GM12892 (cell line): ENCODE measurements around the gene SYNGR2.

ENCODE experiments used
- POLR2A ChIP-seq: IDR thresholded peaks from 2 replicates; pipeline ENCODE4 v1.6.1; 2011; ENCODE audit warnings: low read depth, low read length, control low read depth
- POLR2AphosphoS5 ChIP-seq: IDR thresholded peaks from 2 replicates; pipeline ENCODE4 v1.6.1; 2011; ENCODE audit warnings: low read depth, low read length, control low read depth
- TAF1 ChIP-seq: IDR thresholded peaks from 2 replicates; pipeline ENCODE4 v1.6.1; 2011; ENCODE audit warnings: low read depth, mild to moderate bottlenecking, control low read depth, low read length, borderline replicate concordance

DNA sequence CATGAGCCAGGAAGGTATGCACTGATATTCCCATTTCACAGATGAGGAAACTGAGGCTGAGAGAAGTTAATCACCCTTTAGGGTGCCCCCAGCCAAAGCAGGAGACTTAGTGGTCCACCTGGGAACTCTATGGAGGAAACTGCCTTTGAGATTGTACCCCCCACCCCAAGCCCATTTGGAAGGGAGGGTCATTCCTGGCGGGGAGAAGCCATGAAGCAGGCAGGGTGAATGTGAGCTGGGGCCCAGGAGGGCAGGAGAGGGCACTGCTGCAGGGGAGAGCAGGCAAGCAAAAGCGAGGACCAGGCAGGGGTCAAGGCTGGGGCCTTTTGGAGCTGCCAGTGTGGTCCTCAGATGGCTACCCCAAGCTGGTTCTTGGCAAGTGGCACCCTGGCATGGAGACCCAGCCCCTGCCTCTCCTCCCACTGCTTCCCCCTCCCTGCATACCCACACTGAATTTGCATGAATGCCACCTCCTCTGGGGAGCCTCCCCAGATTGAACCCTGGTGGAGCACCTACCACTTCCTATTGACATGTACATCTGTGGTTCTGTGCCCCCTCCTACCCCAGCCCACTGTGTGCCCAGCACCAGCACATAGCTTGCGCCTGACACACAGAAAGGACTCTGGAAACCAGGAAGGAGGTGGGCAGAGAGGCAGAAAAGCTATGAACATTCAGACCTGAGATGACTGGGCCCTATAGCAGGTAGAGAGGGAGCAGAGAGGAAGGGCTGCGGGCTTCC lies 38.9 kb upstream of the SYNGR2 start:
- TF ChIP-seq TAF1 (no peak), POLR2A (no peak), POLR2AphosphoS5 (no peak)
